NOMO-1 (cell line): ENCODE results near the gene GBA2.

Source experiments
- DNase-seq, 2 experiments: peaks; one replicate each; lab custom pipeline; 2025; ENCODE audit not compliant: unreplicated experiment in 2 of 2; lab: John Stamatoyannopoulos, UW

GBA2 gene

GRCh38 chr9:35697486-35697885 is 51.5 kb downstream of the GBA2 start:
- no peak for DNase-seq

GRCh38 chr9:35696520-35697215 is 52.4 kb downstream of the GBA2 start:
- peak; percentile 24 to 36 for DNase-seq

DNA sequence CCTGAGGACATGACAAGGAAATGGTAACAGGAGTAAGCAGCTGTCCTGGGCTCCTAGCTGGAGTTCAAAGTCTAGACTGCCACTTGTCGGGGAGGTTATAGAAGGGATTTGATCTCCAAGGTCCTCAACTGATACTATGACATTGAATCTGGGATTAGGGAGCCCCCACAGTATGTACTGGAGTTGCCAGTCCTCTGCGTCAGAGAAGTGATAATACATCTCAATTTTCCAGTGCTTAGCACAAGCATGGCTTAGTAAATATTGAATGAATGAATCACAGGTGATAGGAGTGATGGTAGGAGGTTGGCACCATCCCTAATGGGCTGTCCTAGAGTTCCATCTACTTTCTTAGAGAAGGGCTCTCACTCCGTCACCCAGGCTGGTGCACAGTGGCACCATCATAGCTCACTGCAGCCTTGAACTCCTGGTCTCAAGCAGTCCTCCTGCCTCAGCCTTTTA is 53.1 kb downstream of the GBA2 start:
- no peak for DNase-seq

GRCh38 chr9:35691757-35692301 is 57.2 kb downstream of the GBA2 start:
- DNase-seq: no peak

- peak; percentile 45 to 47 for DNase-seq
These were observed 57.7 kb downstream of the GBA2 start for GRCh38 chr9:35691334-35691650.

DNA sequence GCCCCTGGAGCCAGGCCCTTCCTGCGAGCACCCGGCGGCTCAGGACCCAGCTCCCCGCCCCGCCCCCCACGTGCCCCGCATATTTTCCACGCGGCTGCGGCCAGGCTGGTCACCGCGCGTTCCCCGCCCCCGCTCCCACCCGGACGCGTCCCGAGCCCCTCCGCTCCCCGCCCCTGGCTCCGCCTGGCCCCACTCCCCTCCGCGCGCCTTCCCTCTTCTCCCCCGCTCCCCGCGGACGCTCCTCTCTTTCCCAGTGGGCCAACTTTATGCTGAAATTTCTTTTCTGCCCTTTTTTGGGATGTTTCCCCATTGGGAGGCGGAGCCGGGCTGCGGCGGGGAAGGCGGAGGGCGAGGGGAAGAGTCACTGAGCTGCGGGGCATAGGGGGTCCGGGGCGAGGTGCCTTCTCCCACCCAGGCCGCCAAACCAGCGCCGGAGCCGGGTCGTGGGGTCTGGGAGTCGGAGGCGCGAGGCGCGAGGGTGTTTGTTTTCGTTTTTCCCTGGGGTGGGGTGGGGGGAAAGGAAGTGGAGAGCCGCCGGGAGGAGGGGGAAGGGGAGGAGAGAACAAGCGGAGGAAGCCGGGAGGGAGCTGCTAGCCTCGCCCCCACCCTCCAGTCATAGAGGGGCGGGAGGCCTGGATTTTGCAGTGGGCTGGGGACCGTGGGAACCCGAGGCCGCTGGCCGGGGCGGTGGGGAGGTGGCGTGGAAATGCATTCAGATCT is 58.3 kb downstream of the GBA2 start:
- peak; percentile 34 to 47 for DNase-seq

GRCh38 chr9:35690294-35690613 is 58.8 kb downstream of the GBA2 start:
- no peak for DNase-seq

DNA sequence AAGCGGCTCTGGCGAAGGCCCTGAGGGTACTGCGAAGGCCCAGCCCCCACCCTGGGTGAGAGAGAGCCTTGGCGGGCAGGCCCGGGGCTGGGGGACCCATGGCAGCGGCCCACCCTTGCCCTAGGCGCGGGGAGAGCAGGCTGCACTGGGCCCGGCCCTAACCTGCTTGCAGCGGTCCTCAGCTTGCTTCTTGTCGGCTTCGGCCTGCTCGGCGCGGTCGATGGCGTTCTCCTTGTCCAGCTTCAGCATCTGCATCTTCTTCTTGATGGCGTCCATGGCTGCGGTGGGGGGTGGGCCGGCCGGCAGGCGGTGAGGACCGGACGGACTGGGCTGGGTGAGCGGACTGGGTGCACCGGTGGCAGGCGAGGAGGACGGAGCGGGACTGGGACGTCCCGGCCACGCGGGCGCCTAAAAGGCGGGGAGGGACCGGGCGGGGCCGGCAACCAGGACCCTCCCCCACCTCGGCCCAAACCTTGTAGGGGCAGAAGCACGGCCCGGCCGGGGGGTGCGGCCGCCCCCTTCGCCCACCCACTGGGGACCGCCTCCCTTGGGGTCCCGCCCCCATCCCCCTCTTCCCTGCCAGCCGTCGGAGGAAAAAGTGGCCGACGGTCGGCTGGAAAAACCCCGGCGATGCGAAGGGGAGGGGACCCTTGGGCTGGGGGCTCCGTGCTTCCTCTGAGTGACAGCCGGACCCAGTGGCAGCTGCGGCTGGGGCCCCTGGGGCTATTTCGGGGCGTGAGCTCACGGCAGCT is 59.3 kb downstream of the GBA2 start, which contains the start of gene TPM2:
TSS of gene TPM2 (minus strand) at position 384 of the 752 bp plus-strand sequence. CDS start at position 276, 108 bp downstream.
- no peak for DNase-seq

DNA sequence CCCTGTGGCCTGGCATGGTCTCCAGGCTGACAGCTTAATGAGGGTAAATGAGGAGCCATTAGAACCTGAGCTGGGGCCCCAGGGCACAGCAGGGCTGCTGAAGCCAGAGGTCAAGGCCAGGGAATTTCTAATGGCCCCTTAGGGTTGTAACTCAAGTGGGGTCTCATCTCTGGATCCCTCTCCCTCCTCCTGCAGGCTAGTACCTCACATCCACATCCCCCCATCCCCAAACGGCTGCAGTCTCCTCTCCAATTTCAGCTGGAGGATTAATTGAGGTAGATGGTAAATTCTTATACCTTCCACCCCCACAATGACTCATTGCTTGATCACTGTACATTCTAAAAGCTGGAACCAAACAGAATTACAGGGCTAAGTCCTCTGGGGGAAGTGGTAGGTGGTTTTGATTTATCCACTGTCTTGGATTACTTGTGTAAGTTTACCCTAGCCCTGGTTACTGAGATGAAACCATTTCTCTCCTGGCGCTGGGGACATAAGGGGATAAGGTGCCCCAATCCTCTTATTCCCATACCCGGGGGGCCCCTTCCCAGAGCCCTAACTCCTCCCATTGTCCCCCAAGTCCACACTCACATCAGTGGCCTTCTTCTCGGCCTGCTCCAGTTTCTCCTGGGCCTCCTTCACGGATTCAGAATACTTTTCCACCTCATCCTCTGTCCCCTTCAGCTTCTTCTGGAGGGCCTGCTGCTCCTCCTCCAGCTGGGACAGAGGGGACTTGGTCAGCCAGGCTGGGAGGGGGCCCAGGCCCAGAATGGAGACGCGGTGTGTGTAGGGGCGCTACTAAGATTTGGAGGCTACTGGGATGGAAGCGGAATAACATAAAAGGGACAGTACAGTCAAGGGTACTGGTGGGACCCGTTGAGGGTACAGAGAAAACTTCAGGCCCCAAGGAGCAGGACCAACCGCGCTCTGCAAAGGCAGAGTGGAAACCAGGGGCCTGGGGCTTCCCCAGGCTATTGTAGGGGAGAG is 60.2 kb downstream of the GBA2 start:
- peak; percentile 9 to 17 for DNase-seq

GRCh38 chr9:35687972-35688557 is 61.0 kb downstream of the GBA2 start:
- DNase-seq: no peak

GRCh38 chr9:35687306-35687705 is 61.7 kb downstream of the GBA2 start:
- no peak for DNase-seq
